ENCODE results near the gene CRIM1. TPM values are rescaled to one million over a fixed set of nuclear protein-coding genes. Genes with fewer than 3 reads are reported as not detected.

The CRIM1 gene
- total and polyA plus RNA-seq, 2 experiments from 2014 or later = 10.5 to 36.4 TPM

DNA sequence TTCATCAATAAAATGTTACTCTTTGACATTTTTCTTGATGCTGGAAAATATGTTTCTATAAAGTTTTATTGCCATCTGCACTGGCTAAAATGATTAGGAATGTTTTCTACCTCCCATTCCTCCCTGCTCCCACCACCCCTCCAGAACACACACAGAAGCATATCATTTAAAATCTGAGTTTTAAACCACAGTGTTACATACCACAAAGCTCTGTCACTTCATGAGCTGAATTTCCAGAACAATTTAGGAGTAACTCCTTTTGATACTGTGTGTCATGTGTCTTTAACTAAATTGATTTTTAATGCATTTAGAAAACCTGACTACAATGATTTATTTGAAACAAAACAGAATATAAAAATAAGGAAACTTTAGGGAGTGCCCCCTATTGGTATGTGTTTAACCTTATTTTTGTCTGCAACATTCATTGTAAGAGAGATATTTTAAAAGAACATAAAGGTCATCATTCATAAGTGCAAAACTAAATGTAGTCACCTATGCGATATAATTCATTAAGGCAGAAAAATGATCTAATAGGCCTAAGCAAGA, 190.4 kb downstream of the CRIM1 start (continued):
- TF ChIP-seq, protein P1, sequence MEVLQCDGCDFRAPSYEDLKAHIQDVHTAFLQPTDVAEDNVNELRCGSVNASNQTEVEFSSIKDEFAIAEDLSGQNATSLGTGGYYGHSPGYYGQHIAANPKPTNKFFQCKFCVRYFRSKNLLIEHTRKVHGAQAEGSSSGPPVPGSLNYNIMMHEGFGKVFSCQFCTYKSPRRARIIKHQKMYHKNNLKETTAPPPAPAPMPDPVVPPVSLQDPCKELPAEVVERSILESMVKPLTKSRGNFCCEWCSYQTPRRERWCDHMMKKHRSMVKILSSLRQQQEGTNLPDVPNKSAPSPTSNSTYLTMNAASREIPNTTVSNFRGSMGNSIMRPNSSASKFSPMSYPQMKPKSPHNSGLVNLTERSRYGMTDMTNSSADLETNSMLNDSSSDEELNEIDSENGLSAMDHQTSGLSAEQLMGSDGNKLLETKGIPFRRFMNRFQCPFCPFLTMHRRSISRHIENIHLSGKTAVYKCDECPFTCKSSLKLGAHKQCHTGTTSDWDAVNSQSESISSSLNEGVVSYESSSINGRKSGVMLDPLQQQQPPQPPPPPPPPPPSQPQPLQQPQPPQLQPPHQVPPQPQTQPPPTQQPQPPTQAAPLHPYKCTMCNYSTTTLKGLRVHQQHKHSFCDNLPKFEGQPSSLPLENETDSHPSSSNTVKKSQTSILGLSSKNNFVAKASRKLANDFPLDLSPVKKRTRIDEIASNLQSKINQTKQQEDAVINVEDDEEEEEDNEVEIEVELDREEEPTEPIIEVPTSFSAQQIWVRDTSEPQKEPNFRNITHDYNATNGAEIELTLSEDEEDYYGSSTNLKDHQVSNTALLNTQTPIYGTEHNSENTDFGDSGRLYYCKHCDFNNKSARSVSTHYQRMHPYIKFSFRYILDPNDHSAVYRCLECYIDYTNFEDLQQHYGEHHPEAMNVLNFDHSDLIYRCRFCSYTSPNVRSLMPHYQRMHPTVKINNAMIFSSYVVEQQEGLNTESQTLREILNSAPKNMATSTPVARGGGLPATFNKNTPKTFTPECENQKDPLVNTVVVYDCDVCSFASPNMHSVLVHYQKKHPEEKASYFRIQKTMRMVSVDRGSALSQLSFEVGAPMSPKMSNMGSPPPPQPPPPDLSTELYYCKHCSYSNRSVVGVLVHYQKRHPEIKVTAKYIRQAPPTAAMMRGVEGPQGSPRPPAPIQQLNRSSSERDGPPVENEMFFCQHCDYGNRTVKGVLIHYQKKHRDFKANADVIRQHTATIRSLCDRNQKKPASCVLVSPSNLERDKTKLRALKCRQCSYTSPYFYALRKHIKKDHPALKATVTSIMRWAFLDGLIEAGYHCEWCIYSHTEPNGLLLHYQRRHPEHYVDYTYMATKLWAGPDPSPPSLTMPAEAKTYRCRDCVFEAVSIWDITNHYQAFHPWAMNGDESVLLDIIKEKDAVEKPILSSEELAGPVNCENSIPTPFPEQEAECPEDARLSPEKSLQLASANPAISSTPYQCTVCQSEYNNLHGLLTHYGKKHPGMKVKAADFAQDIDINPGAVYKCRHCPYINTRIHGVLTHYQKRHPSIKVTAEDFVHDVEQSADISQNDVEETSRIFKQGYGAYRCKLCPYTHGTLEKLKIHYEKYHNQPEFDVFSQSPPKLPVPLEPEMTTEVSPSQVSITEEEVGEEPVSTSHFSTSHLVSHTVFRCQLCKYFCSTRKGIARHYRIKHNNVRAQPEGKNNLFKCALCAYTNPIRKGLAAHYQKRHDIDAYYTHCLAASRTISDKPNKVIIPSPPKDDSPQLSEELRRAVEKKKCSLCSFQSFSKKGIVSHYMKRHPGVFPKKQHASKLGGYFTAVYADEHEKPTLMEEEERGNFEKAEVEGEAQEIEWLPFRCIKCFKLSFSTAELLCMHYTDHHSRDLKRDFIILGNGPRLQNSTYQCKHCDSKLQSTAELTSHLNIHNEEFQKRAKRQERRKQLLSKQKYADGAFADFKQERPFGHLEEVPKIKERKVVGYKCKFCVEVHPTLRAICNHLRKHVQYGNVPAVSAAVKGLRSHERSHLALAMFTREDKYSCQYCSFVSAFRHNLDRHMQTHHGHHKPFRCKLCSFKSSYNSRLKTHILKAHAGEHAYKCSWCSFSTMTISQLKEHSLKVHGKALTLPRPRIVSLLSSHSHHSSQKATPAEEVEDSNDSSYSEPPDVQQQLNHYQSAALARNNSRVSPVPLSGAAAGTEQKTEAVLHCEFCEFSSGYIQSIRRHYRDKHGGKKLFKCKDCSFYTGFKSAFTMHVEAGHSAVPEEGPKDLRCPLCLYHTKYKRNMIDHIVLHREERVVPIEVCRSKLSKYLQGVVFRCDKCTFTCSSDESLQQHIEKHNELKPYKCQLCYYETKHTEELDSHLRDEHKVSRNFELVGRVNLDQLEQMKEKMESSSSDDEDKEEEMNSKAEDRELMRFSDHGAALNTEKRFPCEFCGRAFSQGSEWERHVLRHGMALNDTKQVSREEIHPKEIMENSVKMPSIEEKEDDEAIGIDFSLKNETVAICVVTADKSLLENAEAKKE (CRISPR knock-in tag; IDR thresholded peaks at IDR 0.05) = no peak

DNA sequence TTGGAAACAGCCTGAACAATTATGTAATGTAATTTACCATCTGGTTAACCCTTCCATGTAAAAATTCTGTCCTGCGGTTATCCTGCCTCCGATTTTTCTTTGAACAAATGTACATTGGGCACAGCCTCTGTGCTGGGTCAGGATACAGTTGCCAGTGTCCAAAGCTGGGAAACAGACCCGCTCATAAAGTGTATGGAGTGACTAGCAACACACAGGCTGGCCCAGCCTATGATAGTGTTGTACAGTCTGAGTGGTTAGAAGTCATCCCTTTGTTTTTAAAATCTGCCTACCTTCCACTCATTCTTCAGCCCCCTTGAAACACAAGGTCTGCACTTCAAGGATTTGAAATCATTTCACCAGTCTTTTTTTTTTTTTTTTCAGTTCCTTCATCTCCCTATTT, 192.3 kb downstream of the CRIM1 start:
- Histone ChIP-seq H3K27ac (ENCODE audit: low read depth) (no peak overlapping the region), H2AFZ (no peak overlapping the region), H3K27me3 (ENCODE audit: insufficient read depth) (no peaks in the 10 kb centered on the region), H3K4me1 (ENCODE audit: insufficient read depth) (no peaks in the 10 kb centered on the region), H3K4me2 (no peak overlapping the region), H3K36me3 (ENCODE audit: insufficient read depth) (peaks cover 9% of the 10 kb centered on the region), H3K4me3 (no peak overlapping the region), H3K79me2 (replicated peaks; ENCODE audit: insufficient read depth) (no peaks in the 10 kb centered on the region), H3K9me2 (ENCODE audit: insufficient read depth) (no peaks in the 10 kb centered on the region), H3F3A (replicated peaks; ENCODE audit: low read depth) (0 out of 2 replicates have a peak, but pooled peaks cover 4% of the 10 kb centered on the region), H4K20me1 (replicated peaks; ENCODE audit: insufficient read depth) (no peaks in the 10 kb centered on the region)
- H3K36me3 Mint-ChIP-seq (ENCODE audit: low read depth) = peaks cover 45% of the 10 kb centered on the region
- ATAC-seq = no peak
- H3K27me3 Mint-ChIP-seq (ENCODE audit: insufficient read depth, low read depth, poor library complexity) = peaks cover 2% of the 10 kb centered on the region
- no peaks in the 10 kb centered on the region for H3K4me1 Mint-ChIP-seq
- H3K27ac Mint-ChIP-seq = no peak overlapping the region
- H3K9me3 Mint-ChIP-seq = no peaks in the 10 kb centered on the region
- no peak overlapping the region for H3K4me3 Mint-ChIP-seq
- DNase-seq (ENCODE audit: low spot score) = no peak
- TF ChIP-seq EZH2 (IDR thresholded peaks at IDR 0.05; ENCODE audit: low read depth, unreplicated experiment) = no peak
- TF ChIP-seq, protein P2, sequence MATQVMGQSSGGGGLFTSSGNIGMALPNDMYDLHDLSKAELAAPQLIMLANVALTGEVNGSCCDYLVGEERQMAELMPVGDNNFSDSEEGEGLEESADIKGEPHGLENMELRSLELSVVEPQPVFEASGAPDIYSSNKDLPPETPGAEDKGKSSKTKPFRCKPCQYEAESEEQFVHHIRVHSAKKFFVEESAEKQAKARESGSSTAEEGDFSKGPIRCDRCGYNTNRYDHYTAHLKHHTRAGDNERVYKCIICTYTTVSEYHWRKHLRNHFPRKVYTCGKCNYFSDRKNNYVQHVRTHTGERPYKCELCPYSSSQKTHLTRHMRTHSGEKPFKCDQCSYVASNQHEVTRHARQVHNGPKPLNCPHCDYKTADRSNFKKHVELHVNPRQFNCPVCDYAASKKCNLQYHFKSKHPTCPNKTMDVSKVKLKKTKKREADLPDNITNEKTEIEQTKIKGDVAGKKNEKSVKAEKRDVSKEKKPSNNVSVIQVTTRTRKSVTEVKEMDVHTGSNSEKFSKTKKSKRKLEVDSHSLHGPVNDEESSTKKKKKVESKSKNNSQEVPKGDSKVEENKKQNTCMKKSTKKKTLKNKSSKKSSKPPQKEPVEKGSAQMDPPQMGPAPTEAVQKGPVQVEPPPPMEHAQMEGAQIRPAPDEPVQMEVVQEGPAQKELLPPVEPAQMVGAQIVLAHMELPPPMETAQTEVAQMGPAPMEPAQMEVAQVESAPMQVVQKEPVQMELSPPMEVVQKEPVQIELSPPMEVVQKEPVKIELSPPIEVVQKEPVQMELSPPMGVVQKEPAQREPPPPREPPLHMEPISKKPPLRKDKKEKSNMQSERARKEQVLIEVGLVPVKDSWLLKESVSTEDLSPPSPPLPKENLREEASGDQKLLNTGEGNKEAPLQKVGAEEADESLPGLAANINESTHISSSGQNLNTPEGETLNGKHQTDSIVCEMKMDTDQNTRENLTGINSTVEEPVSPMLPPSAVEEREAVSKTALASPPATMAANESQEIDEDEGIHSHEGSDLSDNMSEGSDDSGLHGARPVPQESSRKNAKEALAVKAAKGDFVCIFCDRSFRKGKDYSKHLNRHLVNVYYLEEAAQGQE (IDR thresholded peaks at IDR 0.05; ENCODE audit: unreplicated experiment) = no peak
- TF ChIP-seq ZNF114 (CRISPR knock-in tag; IDR thresholded peaks at IDR 0.05) = no peak
- TF ChIP-seq, protein P3, sequence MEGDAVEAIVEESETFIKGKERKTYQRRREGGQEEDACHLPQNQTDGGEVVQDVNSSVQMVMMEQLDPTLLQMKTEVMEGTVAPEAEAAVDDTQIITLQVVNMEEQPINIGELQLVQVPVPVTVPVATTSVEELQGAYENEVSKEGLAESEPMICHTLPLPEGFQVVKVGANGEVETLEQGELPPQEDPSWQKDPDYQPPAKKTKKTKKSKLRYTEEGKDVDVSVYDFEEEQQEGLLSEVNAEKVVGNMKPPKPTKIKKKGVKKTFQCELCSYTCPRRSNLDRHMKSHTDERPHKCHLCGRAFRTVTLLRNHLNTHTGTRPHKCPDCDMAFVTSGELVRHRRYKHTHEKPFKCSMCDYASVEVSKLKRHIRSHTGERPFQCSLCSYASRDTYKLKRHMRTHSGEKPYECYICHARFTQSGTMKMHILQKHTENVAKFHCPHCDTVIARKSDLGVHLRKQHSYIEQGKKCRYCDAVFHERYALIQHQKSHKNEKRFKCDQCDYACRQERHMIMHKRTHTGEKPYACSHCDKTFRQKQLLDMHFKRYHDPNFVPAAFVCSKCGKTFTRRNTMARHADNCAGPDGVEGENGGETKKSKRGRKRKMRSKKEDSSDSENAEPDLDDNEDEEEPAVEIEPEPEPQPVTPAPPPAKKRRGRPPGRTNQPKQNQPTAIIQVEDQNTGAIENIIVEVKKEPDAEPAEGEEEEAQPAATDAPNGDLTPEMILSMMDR (conservative IDR thresholded peaks at IDR 0.05; ENCODE audit: low read depth in 2 of 2) = no peak
- no peak for TF ChIP-seq JUNB (IDR thresholded peaks at IDR 0.05; ENCODE audit: unreplicated experiment)
- no peak for TF ChIP-seq ZNF331 (CRISPR knock-in tag; IDR thresholded peaks at IDR 0.05; ENCODE audit: low read depth)
